HG02678 (cell line): ENCODE results near the gene CARS1.
A peak's percentile ranks its signal among the peaks of the same experiment; 100 is the strongest.
"Not testable (repeated sequence)": the region's sequence is repeated elsewhere in the genome, so short reads cannot be mapped to it uniquely, and the experiment has no call there.

ENCODE experiments used
- ATAC-seq: cut with Tn5 transposase; IDR thresholded peaks from one replicate; pipeline ENCODE4 v1.9.1; 2021; ENCODE audit warnings: mild to moderate bottlenecking, moderate library complexity; ENCODE audit not compliant: unreplicated experiment

Gene CARS1

GRCh38 chr11:3063876-3064275, 6.7 kb upstream of the CARS1 start:
- ATAC-seq: not testable (repeated sequence)

DNA sequence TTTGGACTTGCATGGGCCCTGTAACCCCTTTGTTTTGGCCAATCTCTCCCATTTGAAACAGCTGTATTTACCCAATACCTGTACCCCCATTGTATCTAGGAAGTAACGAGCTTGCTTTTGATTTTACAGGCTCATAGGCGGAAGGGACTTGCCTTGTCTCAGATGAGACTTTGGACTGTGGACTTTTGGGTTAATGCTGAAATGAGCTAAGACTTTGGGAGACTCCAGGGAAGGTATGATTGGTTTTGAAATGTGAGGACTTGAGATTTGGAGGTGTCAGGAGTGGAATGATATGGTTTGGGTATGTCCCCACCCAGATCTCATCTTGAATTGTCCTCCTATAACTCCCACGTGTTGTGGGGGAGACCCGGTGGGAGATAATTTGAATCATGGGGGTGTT, 6.2 kb upstream of the CARS1 start:
- not testable (repeated sequence) for ATAC-seq

- no peak for ATAC-seq
These were observed 3.3 kb upstream of the CARS1 start for GRCh38 chr11:3060436-3061025.

DNA sequence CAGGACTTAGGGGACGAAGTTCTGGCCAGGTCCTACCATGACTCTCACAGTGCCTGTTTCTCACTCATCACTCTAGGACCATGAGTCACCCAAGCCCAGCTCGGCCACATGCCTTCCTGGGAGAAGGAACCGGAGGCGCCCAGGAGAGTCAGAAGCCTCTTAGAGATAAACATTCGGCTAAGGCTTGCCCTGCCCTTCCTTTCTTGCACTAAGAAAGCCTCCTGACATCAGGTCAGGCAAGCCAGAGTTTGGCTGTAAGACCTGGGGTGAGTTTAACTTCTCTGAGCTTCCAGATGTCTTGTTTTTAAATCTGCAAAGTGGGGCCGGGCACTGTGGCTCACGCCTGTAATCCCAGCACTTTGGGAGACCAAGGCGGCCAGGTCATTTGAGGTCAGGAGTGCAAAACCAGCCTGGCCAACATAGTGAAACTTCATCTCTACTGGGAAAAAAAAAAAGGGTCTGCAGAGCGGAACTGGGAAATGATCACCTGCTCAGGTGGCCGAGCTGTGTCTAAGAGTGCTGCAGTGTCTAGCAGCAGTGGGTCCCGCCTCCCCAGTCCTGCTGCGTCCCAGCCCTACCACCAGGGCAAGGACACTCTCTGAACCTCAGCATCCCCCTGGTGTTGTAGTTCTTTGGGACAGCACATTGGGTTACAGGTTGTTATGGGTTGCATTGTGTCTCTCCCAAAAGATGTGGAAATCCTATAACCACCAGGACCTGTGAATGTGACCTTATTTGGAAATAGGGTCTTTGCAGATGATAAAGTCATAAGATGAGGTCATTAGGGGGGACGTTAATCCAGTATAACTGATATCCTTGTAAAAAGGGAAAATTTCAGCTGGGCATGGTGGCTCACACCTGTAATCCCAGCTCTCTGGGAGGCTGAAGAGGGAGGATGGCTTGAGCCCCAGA, 1.8 kb upstream of the CARS1 start:
- no peak for ATAC-seq

GRCh38 chr11:3056296-3057068, 741 bp downstream of the CARS1 start:
- no peak for ATAC-seq

- no peak for ATAC-seq
These were observed 1.3 kb downstream of the CARS1 start for GRCh38 chr11:3055891-3056290.

DNA sequence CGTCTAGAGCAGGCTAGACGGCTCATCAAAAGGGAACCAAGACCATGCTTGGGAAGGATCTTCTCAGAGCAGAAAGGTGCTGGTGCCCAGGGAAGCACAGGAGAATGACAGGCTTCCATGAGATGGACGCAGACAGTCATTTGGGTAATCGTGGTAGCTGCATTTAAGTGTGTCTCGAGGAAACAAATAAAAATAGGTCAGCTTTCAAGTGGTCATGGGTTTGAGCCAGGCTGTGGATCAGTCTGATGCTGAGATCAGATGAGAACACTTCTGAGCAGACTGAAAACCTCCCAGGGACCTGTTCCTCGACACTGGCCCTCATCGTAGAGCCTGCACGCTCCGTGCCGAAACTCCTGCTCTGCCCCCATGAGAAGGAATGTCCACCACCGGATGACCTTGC, 4.7 kb downstream of the CARS1 start:
- no peak for ATAC-seq

GRCh38 chr11:3052109-3052479, 5.1 kb downstream of the CARS1 start:
- ATAC-seq: no peak

DNA sequence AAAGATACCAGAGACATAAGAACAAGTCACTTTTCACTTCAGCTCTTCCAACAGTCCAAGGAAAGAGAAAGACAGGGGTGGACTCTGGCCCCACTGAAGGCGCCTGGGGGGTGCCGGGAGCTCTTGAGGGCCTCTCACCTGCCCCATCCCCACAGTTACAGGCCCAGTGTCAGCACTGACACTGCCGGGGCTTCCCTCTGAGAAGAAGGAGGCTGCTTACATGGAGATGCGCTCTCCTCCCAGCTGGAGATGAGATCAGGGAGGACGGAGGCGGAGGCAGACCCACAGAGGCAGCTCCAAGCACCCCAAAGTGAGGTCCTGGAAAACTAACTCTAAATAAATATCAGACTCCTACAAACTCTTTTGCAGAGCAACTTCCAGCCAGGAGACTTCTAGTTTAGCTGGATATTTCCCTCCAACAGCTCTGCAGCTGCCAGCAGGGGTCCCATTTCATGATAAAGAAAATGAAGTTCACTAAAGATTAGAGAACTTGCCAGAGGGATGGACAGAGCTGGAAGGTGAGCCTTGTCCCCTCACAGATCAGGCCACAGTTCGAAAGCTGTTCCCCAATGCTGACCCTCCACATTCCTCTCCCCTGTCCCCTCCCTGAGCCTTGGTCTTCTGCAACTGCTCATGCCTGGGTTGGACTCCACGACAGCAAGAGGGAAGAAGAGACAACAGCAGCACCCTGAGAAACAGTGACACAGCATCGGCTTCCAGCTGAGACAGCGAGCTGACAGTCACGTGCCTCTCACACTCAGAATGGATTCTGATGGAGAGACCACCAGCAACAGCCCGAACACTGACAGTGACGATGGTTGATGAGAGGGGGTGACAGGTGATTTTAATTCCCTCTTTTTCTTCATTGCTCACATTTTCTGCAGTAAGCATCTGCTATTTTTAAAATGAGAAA, 5.8 kb downstream of the CARS1 start:
- ATAC-seq: no peak

DNA sequence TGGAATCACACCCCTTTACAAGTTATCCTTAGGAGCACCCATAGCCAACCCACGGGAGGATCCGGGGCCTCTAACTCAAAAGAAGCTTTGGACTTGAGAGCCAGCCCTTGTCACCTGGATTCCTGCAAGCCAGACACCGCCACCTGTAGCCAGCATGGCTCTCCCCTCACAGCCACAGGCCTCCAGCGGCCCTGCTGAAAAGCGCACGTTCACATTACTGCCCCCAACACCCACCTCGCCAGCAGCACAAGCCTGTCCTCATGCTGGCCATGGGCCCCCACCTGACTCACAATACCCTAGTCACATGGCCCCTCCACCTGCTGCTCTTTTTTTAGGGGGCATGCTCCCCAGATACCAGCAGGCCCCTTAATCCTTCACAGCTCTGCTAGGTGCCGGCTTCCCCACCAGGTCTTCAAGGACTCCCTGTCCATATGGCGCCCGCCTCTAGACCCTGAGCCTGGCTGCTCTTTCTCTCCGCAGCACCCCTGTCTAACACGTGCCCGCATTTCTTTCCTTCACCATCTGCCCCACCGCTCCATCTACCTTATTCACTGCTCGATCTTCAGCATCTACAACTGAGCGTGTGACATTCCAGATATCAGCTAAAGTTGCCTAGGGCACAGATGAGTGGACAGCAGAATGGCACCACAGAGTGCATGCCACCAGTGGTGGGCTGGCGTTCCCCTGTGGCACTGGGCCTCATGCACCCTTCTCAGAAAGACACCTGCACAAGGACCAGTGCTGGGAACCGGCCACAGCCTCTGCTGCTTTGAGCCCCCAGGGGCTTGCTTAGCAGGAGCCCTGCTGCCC, 6.6 kb downstream of the CARS1 start:
- ATAC-seq: no peak

GRCh38 chr11:3049430-3050243, 7.6 kb downstream of the CARS1 start:
- ATAC-seq: peak; percentile 72

DNA sequence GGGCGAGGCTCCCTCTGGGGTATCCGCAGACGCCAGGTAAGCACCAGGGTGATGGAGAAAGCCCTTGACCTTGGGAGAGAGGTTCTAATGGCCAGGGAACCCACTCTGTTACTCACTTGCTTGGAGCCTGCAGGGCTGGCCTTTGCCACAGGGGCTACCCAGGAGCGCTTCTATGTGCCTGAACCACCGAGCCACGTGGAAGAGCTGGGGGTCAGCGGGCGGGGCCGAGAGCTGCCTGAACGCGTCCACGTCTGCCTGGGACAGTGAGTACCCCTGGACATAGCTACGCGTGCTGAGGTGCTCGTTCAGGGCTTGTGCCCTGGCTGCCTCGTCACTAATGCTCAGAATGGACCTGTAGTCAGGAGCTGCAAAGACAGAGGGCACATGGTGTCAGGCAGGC, 9.6 kb downstream of the CARS1 start:
- ATAC-seq: no peak

DNA sequence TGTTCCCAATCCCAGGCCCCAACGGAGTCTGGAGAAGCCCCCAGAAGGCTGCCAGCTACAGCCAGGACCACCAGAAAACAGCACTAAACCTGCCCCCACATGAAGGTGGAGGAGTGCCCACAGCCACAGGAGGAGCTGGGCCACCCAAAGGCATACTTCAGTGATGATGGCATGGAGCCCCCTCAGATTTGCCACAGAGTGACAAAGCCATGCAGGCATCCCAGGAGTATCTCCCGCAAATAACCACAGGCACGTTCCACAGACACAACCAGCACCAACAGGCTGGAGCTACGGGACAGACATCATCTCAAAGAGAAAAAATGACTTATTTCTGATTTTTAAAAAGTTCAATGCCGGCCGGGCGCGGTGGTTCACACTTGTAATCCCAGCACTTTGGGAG, 10.6 kb downstream of the CARS1 start:
- ATAC-seq: no peak

DNA sequence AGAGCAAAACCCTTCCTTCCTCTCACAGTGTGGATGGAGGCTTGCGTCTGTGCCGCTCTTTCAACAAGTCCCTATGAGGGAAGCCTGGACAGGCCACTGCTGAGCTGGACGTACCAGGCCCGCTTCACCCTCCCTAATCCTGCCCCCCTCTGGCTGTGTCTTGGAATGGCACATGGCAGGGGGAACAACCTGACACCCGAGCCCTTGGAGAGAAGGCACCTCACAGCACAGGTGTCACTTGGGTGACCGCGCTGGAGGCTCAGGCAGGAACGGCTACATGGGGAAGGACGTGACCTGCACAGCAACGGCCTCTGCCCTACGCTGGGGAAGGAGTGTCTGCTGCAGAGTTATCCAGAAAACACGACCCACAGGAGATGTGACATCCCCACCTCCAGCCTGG, 11.0 kb downstream of the CARS1 start:
- ATAC-seq: no peak

GRCh38 chr11:3044915-3045314, 12.3 kb downstream of the CARS1 start:
- no peak for ATAC-seq

GRCh38 chr11:3044004-3044403, 13.2 kb downstream of the CARS1 start:
- ATAC-seq: no peak

DNA sequence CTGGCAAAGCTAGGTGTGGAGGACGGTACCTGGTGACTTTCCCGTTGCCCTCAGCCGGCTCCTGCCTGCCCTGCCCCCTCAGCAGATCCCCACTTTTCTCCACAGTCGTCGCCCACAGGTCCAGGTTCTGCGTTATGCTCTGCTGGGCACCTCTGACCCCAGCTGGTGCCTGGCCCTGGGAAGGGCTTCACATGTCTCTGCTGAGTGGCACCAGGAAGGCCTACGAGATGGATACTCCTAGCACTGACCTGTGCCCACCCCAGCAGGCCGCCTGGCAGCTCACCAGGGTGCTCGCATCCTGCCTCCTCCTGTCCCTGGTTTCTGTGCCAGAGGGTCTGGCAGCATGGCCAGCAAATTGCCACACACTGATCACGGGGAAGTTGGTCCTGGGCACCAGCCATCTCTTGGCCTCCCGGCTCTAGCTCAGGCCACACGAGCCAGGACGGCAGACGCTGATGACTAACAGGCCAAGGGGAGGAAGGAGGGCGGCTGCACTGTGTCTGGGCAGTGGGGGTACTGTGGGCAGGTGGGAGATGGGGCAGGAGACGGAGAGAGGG, 13.8 kb downstream of the CARS1 start:
- no peak for ATAC-seq

GRCh38 chr11:3042496-3043314, 14.5 kb downstream of the CARS1 start:
- no peak for ATAC-seq
